T follicular helper cell (primary cell): Measurements from ENCODE around the gene EEF1AKMT4.
A peak's percentile ranks its signal among the peaks of the same experiment; 100 is the strongest.

ENCODE experiments used
- DNase-seq: peaks from one replicate; pipeline ENCODE4 v3.0.0-alpha.2; 2020; ENCODE audit warnings: low read depth

EEF1AKMT4 gene

DNA sequence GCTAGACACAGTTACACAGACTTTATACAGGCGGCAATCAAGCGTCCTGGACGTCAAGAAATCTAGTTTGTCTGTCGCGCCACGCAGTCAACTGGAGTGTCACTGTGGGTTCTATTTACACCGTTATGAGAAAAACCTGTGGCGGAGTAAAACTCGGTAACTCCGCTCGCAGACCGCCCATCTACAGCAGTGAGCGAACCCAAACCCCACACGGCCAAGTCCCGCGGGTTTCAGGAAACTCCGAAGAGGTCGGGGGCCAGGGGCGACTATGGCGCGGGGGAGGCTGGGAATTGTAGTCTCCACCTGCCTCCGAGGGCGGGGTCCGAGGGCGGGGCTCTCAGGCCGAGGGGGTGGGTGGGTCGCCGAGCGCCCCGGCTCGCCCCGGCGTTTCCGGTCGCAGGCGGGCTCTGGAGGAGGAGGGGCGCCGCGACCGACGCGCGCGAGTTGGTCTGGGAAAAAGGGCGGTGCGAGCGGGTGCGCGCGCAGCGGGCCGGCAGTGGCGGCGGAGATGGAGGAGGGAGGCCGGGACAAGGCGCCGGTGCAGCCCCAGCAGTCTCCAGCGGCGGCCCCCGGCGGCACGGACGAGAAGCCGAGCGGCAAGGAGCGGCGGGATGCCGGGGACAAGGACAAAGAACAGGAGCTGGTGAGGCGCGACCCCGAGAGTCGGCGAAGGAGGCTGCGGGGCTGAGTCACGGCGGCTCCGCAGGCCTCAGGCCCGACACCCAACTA lies 49.5 kb downstream of the EEF1AKMT4 start, which contains the start of gene PSMD2:
PSMD2 (plus strand) TSS at position 483 of the 729 bp plus-strand sequence; CDS start at position 509, 26 bp downstream.
- peak; percentile 96 for DNase-seq

DNA sequence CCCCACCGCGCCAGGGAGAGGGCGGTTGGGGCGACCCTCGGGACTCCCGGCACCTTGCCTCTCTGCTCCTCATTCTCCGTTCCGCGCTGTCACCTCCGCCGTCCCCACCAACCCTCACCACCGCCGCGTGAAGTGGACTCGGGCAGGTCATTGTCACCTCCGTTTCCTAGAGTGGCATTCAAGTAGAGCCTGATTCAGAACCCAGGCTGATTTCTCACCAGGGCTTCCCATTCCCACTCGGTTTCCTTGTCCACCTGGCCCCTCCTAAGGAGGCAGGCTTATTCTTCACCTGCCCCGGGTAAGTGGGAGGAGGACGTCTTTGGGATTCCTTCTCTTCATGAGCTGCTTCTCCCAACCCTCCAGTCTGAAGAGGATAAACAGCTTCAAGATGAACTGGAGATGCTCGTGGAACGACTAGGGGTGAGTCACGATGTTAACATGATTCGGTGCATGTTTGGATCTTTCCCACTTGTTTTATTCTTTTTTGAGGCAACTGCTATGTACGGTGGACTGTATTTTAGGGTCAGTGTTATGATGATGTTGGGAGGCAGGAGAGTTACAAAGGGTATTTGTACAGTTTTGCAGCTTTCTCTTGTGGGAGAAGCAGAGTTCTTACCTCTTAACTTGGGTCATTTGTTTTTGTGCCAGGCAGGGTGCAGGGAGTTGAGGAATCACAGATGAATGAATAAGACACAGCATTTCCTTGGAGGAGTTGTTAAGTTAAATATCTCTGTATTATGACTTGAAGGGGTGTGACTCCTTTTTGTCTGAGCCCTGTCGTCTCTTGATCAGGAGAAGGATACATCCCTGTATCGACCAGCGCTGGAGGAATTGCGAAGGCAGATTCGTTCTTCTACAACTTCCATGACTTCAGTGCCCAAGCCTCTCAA lies 50.3 kb downstream of the EEF1AKMT4 start:
- DNase-seq, result no peak

DNA sequence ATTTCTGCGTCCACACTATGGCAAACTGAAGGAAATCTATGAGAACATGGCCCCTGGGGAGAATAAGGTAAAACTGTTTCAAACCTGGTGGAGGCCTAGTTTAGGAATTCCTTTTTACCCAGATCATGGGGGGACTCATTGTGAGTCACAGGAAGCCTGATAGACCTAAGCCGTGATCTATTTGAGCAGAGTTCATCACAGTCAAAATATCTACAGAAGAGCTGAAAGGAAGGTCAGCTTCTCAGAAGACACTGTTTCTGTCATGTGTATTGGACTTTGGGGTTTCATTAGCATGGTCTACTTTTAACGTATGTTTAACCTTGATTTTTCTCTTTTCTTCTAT lies 50.9 kb downstream of the EEF1AKMT4 start:
- DNase-seq, result no peak

DNA sequence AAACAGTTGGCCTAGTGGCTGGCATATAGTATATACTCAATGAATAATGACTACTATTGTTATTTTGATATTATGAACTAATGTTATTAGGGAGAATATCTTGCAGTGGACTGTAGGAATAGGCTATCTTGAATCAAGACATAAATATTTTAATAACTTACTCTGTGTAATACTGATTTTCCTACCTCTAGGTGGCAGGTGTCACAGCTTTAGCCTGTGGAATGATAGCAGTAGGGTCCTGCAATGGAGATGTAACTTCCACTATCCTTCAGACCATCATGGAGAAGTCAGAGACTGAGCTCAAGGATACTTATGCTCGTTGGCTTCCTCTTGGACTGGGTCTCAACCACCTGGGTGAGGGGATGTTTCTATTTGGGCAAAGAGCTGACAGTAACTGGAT lies 56.1 kb downstream of the EEF1AKMT4 start:
- DNase-seq, result no peak

DNA sequence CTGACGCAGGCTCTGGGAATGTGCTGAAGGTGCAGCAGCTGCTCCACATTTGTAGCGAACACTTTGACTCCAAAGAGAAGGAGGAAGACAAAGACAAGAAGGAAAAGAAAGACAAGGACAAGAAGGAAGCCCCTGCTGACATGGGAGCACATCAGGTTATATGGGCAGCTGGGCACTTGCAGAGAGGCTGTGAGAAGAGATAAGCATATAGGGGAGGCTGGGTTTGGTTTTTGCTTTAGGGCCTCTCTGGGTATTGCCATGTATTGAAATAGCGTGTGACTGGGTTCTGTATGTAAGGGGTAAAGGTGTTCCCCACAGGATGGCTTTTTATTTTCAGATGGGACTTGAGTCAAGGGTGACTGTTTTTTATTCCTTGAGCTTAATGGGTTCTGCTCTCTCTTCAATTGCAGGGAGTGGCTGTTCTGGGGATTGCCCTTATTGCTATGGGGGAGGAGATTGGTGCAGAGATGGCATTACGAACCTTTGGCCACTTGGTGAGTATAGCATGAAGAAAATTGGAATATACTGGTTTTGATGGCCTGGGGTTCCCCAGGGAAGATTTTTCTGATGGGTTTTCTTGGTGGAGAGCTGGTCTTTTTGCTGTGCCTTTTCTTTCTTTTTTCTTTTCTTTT lies 57.0 kb downstream of the EEF1AKMT4 start:
- no peak for DNase-seq

DNA sequence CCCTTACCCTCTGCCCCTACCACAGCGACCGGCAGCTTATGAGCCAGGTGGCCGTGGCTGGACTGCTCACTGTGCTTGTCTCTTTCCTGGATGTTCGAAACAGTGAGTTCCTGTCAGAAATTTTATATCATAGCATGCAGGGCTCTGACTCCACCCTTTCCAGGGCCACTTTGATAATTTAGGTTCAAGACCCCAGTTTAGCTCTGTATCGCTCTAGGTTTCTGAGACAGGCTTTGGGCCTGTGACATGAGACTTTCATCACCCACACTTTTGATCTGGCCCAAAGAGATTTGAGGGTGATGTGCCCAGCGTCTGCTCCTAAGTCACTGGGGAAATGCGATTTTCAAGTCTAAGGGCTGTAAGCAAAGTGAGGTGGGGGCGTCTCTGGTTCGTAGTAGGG lies 58.4 kb downstream of the EEF1AKMT4 start:
- no peak for DNase-seq
